CD14-positive monocyte (primary cell): ENCODE measurements around the gene IGF2BP2. TPM values are rescaled to one million over a fixed set of nuclear protein-coding genes. Genes with fewer than 3 reads are reported as not detected.

Source experiments
- DNase-seq, 3 donors: peaks; one replicate each; pipeline ENCODE4 v3.0.0-alpha.2; 2011 to 2022
- H2AFZ ChIP-seq: 2 replicates; pipeline ENCODE4 v1.6.0; 2012; ENCODE audit warnings: mild to moderate bottlenecking, low read depth, low read length, inconsistent platforms; ENCODE audit not compliant: insufficient read depth, poor library complexity, severe bottlenecking
- H3K27ac ChIP-seq, 2 donors: 1 replicate in 1 of 2; 2 replicates in 1 of 2; pipeline ENCODE4 v1.5.1; 2012 to 2013; ENCODE audit warnings: low read length in 2 of 2, control low read depth in 1 of 2, inconsistent platforms in 1 of 2, low read depth in 1 of 2, mild to moderate bottlenecking in 1 of 2
- H3K27me3 ChIP-seq, 2 donors: one replicate each; pipeline versions ENCODE4 v1.6.0 to v1.6.1; 2011 to 2013; ENCODE audit warnings: low read length in 2 of 2; ENCODE audit not compliant: control insufficient read depth in 2 of 2, insufficient read depth in 2 of 2
- H3K36me3 ChIP-seq, 2 donors: replicated peaks in 1 of 2; 1 replicate in 1 of 2; 2 replicates in 1 of 2; pipeline versions ENCODE4 v1.5.1 to v1.6.1; 2012 to 2013; ENCODE audit warnings: low read length in 2 of 2, control low read depth in 1 of 2, inconsistent platforms in 1 of 2, mild to moderate bottlenecking in 1 of 2; ENCODE audit not compliant: insufficient read depth in 2 of 2, control insufficient read depth in 1 of 2
- H3K4me1 ChIP-seq, 2 donors: 1 replicate in 1 of 2; 2 replicates in 1 of 2; pipeline versions ENCODE4 v1.5.1 to v1.6.1; 2012 to 2013; ENCODE audit warnings: low read length in 2 of 2, control low read depth in 1 of 2, inconsistent platforms in 1 of 2, mild to moderate bottlenecking in 1 of 2, moderate library complexity in 1 of 2; ENCODE audit not compliant: insufficient read depth in 2 of 2, control insufficient read depth in 1 of 2
- H3K4me2 ChIP-seq: replicated peaks from 2 replicates; pipeline ENCODE3; 2012; ENCODE audit warnings: low read length, moderate library complexity, mild to moderate bottlenecking; ENCODE audit not compliant: poor library complexity, severe bottlenecking; ENCODE audit errors: extremely low read depth
- H3K4me3 ChIP-seq, 3 experiments: fragments of 200-600 bp in 1 of 3; sonication (generic) in 1 of 3; replicated peaks in 1 of 3; 1 replicate in 2 of 3; 2 replicates in 1 of 3; pipeline ENCODE4 v1.5.1; 2011 to 2013; ENCODE audit warnings: low read length in 3 of 3, mild to moderate bottlenecking in 3 of 3, control low read depth in 2 of 3, low read depth in 2 of 3, inconsistent platforms in 1 of 3, moderate library complexity in 1 of 3
- H3K79me2 ChIP-seq: 2 replicates; pipeline ENCODE4 v1.6.0; 2012; ENCODE audit warnings: mild to moderate bottlenecking, control low read depth, inconsistent platforms, low read length, moderate library complexity; ENCODE audit not compliant: insufficient read depth
- H3K9ac ChIP-seq: 2 replicates; pipeline ENCODE4 v1.6.0; 2017; ENCODE audit warnings: low read length, mild to moderate bottlenecking; ENCODE audit not compliant: insufficient read depth, poor library complexity, severe bottlenecking
- H3K9me3 ChIP-seq, 2 donors: replicated peaks in 1 of 2; 1 replicate in 1 of 2; 2 replicates in 1 of 2; pipeline versions ENCODE4 v1.5.1 to v1.6.1; 2012 to 2013; ENCODE audit warnings: low read length in 2 of 2, control low read depth in 1 of 2; ENCODE audit not compliant: control insufficient read depth in 1 of 2, insufficient read depth in 1 of 2
- H4K20me1 ChIP-seq: 2 replicates; pipeline ENCODE4 v1.6.0; 2012; ENCODE audit warnings: mild to moderate bottlenecking, low read length, control low read depth, moderate library complexity; ENCODE audit not compliant: insufficient read depth
- H3K27ac Mint-ChIP-seq, 7 donors: one replicate each; pipeline ENCODE4 v1.8.0; 2020; ENCODE audit warnings: mild to moderate bottlenecking in 7 of 7, mixed read lengths in 7 of 7, moderate library complexity in 6 of 7, inconsistent platforms in 2 of 7
- H3K27me3 Mint-ChIP-seq, 3 donors: one replicate each; pipeline ENCODE4 v1.8.0; 2021 to 2022; ENCODE audit warnings: low read depth in 3 of 3, mild to moderate bottlenecking in 3 of 3, mixed read lengths in 3 of 3, moderate library complexity in 3 of 3, inconsistent platforms in 1 of 3
- H3K36me3 Mint-ChIP-seq, 2 donors: one replicate each; pipeline ENCODE4 v1.8.0; 2020; ENCODE audit warnings: mixed read lengths in 2 of 2, inconsistent platforms in 1 of 2, mild to moderate bottlenecking in 1 of 2
- H3K4me1 Mint-ChIP-seq: one replicate; pipeline ENCODE4 v1.8.0; 2020; ENCODE audit warnings: mild to moderate bottlenecking, mixed read lengths
- H3K4me3 Mint-ChIP-seq, 2 donors: one replicate each; pipeline ENCODE4 v1.8.0; 2020; ENCODE audit warnings: mild to moderate bottlenecking in 2 of 2, mixed read lengths in 2 of 2, moderate library complexity in 1 of 2
- H3K9me3 Mint-ChIP-seq, 7 donors: one replicate each; pipeline ENCODE4 v1.8.0; 2020 to 2022; ENCODE audit warnings: mixed read lengths in 7 of 7, mild to moderate bottlenecking in 6 of 7, moderate library complexity in 6 of 7, inconsistent platforms in 2 of 7
- CTCF ChIP-seq: fragments of 200-600 bp; IDR thresholded peaks from one replicate; pipeline ENCODE4 v1.8.0; 2022; ENCODE audit warnings: antibody characterized with exemption, mild to moderate bottlenecking
- WGBS: methylation state at CpG from one replicate; pipeline ENCODE4 v1.1.5; 2013; ENCODE audit warnings: missing lambda C conversion rate; ENCODE audit not compliant: insufficient coverage; 5-methylcytosine and 5-hydroxymethylcytosine counted together
- intact Hi-C, 2 donors: fragments of 100-400 bp; cut with micrococcal nuclease; formaldehyde crosslinking; loops; one replicate each; pipeline versions ENCODE4 v1.15.0 to v1.15.1; 2023
- polyA plus RNA-seq, 3 donors: library from polyadenylated mRNA; depleted of rRNA in 1 of 3; unstranded in 2 of 3; stranded (reverse) in 1 of 3; fragments of 300-500 nt in 2 of 3; fragments of >200 nt in 1 of 3; fragmentation: Illumina TruSeq in 2 of 3; gene quantifications; 1 replicate in 2 of 3; 2 replicates in 1 of 3; pipeline ENCODE4 v1.2.3, GENCODE V29; 2012 to 2021

IGF2BP2 gene
- polyA plus RNA-seq, 3 donors: 0.78 to 2.8 (median 1.00) TPM

GRCh38 chr3:185757176-185757575 lies 67.7 kb downstream of the IGF2BP2 start:
- no peaks in the 10 kb centered on the region for H4K20me1 ChIP-seq
- H3K36me3 Mint-ChIP-seq: peaks cover 17 to 18% of the 10 kb centered on the region in 2 donors
- H3K9ac ChIP-seq: no peak overlapping the region

GRCh38 chr3:185756477-185756876 lies 68.4 kb downstream of the IGF2BP2 start:
- Mint-ChIP-seq H3K4me3 (no peak overlapping the region), H3K9me3 (peaks cover 6 to 22% (median 19%) of the 10 kb centered on the region in 7 donors), H3K27me3 (no peaks in the 10 kb centered on the region), H3K27ac (peak overlapping the region in 1 of 7 donors; percentile 59), H3K36me3 (peaks cover 17 to 18% of the 10 kb centered on the region in 2 donors), H3K4me1 (peaks cover 26% of the 10 kb centered on the region)
- Histone ChIP-seq H3K4me3 (no peak overlapping the region), H3K27ac (no peak overlapping the region), H3K4me1 (peaks cover 0 to 14% of the 10 kb centered on the region in 2 donors), H4K20me1 (no peaks in the 10 kb centered on the region), H3K36me3 (no peaks in the 10 kb centered on the region), H3K27me3 (no peaks in the 10 kb centered on the region), H3K9me3 (peaks cover 8 to 13% of the 10 kb centered on the region in 2 donors), H3K9ac (no peak overlapping the region), H2AFZ (no peak overlapping the region), H3K4me2 (no peak overlapping the region), H3K79me2 (peaks cover 43% of the 10 kb centered on the region)
- no peak for DNase-seq
- TF ChIP-seq CTCF: no peak
- intact Hi-C loops: no loop called here
- no CpG with 5 or more reads among the region's 4 CpGs for WGBS

More at GRCh38 chr3:185757176-185757575, 67.7 kb downstream of the IGF2BP2 start:
- no peak for TF ChIP-seq CTCF
- intact Hi-C loops: no loop called here
- peaks cover 0 to 15% of the 10 kb centered on the region in 2 donors for H3K4me1 ChIP-seq
- no peak overlapping the region for H2AFZ ChIP-seq
- no CpG with 5 or more reads among the region's 2 CpGs for WGBS
- peaks cover 47% of the 10 kb centered on the region for H3K79me2 ChIP-seq
- DNase-seq: no peak
- H3K4me1 Mint-ChIP-seq: peaks cover 31% of the 10 kb centered on the region
- no peaks in the 10 kb centered on the region for H3K27me3 ChIP-seq
- no peak overlapping the region for H3K4me3 ChIP-seq
- H3K27me3 Mint-ChIP-seq: no peaks in the 10 kb centered on the region
- H3K4me2 ChIP-seq: no peak overlapping the region
- H3K9me3 ChIP-seq: peaks cover 8 to 13% of the 10 kb centered on the region in 2 donors
- no peak overlapping the region for H3K27ac ChIP-seq
- peaks cover 6 to 22% (median 19%) of the 10 kb centered on the region in 7 donors for H3K9me3 Mint-ChIP-seq
- H3K27ac Mint-ChIP-seq: no peak overlapping the region
- H3K36me3 ChIP-seq: no peaks in the 10 kb centered on the region
- no peak overlapping the region for H3K4me3 Mint-ChIP-seq
